Measurements from ENCODE around the gene STARD13. TPM values are rescaled to one million over a fixed set of nuclear protein-coding genes. Genes with fewer than 3 reads are reported as not detected.

STARD13 gene
- total RNA-seq, 1 donor from 2014 or later, result 37.6 TPM

DNA sequence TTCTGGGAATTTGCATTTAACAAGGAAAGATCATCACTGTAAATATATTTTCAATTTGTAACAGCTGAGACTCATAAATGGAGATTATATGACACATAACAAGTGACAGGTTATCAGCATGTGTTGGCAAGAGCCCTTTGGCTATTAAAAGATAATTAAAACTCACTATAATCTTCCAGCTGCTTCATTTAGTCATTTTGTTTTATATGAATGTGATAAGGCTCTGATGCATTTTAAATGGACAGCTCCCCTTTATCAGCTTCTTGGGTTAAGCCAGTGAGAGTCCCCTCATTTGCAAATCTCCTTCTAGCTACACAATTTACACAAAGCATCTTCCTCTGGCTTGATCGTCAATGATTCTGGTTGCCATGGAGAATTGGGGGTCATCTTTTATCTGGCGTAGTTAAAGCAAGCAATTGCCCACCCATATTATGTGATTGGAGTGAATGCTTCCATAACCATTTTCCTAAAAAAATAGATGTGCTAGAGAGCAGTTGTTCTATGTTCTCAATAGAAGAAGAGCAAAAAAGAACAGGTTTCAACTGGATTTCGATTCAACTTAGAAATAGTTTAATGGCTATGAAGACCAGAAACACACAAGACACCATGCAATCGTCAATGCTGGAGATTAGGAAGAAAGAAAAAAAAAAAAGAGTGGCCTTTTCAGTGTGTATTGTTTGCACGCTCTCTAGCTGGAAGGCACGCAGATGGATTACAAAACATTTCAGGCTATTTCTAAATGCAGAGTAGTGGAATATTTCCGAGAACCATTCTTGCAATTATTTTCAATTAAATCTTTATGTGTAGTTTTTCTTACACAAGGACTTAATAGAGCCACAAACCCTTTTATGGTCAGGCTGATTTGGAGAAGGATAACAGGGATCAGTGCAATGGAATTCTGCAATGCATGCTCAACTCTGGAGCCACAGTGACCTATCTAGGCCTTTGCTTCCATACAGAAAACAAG, 27.4 kb downstream of the STARD13 start:
- Mint-ChIP-seq H3K36me3 (ENCODE audit: low read depth) (peaks cover 1% of the 10 kb centered on the region), H3K27me3 (ENCODE audit: low read depth) (no peaks in the 10 kb centered on the region), H3K27ac (ENCODE audit: unreplicated experiment) (no peak overlapping the region), H3K4me3 (ENCODE audit: unreplicated experiment) (no peak overlapping the region), H3K9me3 (ENCODE audit: low read depth) (no peaks in the 10 kb centered on the region), H3K4me1 (ENCODE audit: low read depth) (peaks cover 54% of the 10 kb centered on the region)
- TF ChIP-seq, protein P1, sequence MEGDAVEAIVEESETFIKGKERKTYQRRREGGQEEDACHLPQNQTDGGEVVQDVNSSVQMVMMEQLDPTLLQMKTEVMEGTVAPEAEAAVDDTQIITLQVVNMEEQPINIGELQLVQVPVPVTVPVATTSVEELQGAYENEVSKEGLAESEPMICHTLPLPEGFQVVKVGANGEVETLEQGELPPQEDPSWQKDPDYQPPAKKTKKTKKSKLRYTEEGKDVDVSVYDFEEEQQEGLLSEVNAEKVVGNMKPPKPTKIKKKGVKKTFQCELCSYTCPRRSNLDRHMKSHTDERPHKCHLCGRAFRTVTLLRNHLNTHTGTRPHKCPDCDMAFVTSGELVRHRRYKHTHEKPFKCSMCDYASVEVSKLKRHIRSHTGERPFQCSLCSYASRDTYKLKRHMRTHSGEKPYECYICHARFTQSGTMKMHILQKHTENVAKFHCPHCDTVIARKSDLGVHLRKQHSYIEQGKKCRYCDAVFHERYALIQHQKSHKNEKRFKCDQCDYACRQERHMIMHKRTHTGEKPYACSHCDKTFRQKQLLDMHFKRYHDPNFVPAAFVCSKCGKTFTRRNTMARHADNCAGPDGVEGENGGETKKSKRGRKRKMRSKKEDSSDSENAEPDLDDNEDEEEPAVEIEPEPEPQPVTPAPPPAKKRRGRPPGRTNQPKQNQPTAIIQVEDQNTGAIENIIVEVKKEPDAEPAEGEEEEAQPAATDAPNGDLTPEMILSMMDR (IDR thresholded peaks at IDR 0.05), result no peak
- DNase-seq (ENCODE audit: low spot score), result no peak

DNA sequence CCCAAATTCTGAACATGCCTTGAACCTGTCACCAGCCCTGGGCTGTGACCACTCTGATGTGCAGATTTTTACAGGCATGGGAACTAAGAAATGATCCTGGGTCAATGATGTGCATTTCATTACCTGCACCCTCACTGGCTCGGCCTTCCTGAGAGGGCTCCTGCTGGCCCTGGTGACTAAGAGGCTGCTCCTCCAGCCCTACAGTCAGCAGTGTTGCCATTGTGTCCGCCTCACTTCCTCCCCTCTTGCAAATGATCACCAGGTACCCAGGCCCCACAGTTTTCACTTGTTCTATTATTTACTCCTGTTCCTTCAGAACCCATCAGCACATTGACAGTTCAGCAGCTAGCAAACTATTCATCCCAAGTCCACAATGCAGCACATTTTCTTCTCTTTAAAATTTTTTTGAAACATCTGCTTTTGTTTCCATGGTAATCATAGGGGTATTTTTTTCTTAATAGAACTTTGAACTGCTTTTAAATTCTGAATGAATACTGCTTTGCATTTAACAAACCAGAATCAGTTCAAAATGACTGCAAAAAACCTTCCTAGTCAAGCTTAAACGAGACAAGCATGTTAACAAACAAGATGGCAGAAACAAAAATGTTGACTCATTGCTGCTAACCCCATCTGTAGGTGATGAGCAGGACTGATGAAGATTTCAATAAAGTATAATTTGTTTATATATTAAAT, 29.3 kb downstream of the STARD13 start:
- TF ChIP-seq, protein P1 (IDR thresholded peaks at IDR 0.05), result no peak
- no peaks in the 10 kb centered on the region for H3K9me3 Mint-ChIP-seq (ENCODE audit: low read depth)
- peaks cover 6% of the 10 kb centered on the region for H3K36me3 Mint-ChIP-seq (ENCODE audit: low read depth)
- no peak for DNase-seq (ENCODE audit: low spot score)
- H3K4me3 Mint-ChIP-seq (ENCODE audit: unreplicated experiment), result no peak overlapping the region
- peaks cover 54% of the 10 kb centered on the region for H3K4me1 Mint-ChIP-seq (ENCODE audit: low read depth)
- no peak overlapping the region for H3K27ac Mint-ChIP-seq (ENCODE audit: unreplicated experiment)
- H3K27me3 Mint-ChIP-seq (ENCODE audit: low read depth), result no peaks in the 10 kb centered on the region

DNA sequence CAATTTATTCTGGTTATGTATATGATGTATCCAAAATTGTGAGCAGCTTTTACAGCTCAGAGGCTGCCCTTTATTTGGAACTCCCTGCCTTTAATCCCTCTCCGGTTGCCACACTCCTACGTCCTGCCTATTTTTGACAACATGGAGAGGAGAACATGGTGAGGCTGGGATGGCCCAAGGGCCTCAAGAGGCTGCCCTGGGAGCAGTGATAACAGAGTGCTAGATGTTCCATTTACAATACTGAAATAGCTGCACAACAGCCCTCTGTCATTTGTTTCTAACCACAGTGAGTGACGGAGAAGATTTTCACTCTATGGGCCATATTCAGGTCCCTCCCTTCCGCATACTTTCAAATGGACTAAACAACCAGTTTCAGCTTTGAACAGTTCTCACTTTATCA, 33.4 kb downstream of the STARD13 start:
- Mint-ChIP-seq H3K4me1 (ENCODE audit: low read depth) (peaks cover 51% of the 10 kb centered on the region), H3K27ac (ENCODE audit: unreplicated experiment) (peak overlapping the region; percentile 81), H3K9me3 (ENCODE audit: low read depth) (no peaks in the 10 kb centered on the region), H3K27me3 (ENCODE audit: low read depth) (no peaks in the 10 kb centered on the region), H3K4me3 (ENCODE audit: unreplicated experiment) (no peak overlapping the region), H3K36me3 (ENCODE audit: low read depth) (peaks cover 6% of the 10 kb centered on the region)
- TF ChIP-seq, protein P1 (IDR thresholded peaks at IDR 0.05), result no peak
- DNase-seq (ENCODE audit: low spot score), result no peak

DNA sequence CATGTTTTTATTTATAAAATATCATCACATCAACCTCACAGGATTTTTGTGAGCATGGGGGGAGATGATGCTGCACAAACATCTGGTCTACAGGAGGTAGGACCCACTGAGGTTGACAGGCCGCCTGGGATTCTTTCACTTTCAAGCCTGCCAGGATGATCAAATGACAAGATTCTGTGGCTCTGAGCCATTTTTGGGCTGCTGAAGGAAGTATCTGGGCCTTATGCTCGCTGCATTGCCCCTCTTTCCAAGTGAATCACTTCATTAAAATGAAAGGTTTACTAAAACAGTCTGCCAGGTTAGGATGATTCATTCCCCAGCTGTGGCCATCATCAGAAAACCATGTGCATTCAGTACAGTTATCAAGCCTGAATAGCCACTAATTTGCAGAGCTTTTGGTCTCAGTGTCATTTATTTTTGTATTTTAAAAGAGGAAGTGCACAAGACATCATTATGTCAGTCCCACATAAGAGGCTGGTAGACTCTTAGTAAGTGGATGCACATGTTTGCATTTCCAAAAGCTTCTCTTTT, 34.4 kb downstream of the STARD13 start:
- peak overlapping the region; percentile 98 for H3K27ac Mint-ChIP-seq (ENCODE audit: unreplicated experiment)
- H3K27me3 Mint-ChIP-seq (ENCODE audit: low read depth), result no peaks in the 10 kb centered on the region
- TF ChIP-seq, protein P1 (IDR thresholded peaks at IDR 0.05), result no peak
- H3K9me3 Mint-ChIP-seq (ENCODE audit: low read depth), result no peaks in the 10 kb centered on the region
- DNase-seq (ENCODE audit: low spot score), result no peak
- peaks cover 52% of the 10 kb centered on the region for H3K4me1 Mint-ChIP-seq (ENCODE audit: low read depth)
- peak overlapping the region; percentile 13 for H3K4me3 Mint-ChIP-seq (ENCODE audit: unreplicated experiment)
- peaks cover 7% of the 10 kb centered on the region for H3K36me3 Mint-ChIP-seq (ENCODE audit: low read depth)

DNA sequence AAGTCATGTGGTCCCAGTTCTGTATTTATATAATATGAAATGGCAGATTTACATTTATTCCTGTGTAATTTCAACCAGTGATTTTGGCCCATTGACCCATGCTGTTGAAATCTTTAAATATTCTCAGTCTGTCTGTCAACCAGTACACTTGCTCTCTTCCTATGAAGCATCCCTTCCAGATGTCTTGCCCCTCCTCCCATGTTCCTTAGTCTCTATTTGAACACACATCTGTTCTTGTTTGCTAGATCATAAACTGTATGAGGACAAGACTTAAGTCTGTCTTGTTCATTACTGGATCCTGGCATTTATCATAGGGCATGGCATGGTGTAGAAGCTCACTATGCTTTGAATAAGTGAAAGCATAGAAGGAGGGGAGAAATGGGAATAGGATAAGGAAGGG, 34.9 kb downstream of the STARD13 start:
- Mint-ChIP-seq H3K36me3 (ENCODE audit: low read depth) (peaks cover 7% of the 10 kb centered on the region), H3K27me3 (ENCODE audit: low read depth) (no peaks in the 10 kb centered on the region), H3K9me3 (ENCODE audit: low read depth) (no peaks in the 10 kb centered on the region), H3K27ac (ENCODE audit: unreplicated experiment) (peak overlapping the region; percentile 98), H3K4me3 (ENCODE audit: unreplicated experiment) (no peak overlapping the region), H3K4me1 (ENCODE audit: low read depth) (peaks cover 55% of the 10 kb centered on the region)
- DNase-seq (ENCODE audit: low spot score), result no peak
- TF ChIP-seq, protein P1 (IDR thresholded peaks at IDR 0.05), result no peak

Data from chondrocyte (in vitro differentiated cells).